ENCODE measurements around the gene ASAP2.

The ASAP2 gene

GRCh38 chr2:9354318-9354717 lies 147.7 kb downstream of the ASAP2 start:
- TF ChIP-seq, protein P1, sequence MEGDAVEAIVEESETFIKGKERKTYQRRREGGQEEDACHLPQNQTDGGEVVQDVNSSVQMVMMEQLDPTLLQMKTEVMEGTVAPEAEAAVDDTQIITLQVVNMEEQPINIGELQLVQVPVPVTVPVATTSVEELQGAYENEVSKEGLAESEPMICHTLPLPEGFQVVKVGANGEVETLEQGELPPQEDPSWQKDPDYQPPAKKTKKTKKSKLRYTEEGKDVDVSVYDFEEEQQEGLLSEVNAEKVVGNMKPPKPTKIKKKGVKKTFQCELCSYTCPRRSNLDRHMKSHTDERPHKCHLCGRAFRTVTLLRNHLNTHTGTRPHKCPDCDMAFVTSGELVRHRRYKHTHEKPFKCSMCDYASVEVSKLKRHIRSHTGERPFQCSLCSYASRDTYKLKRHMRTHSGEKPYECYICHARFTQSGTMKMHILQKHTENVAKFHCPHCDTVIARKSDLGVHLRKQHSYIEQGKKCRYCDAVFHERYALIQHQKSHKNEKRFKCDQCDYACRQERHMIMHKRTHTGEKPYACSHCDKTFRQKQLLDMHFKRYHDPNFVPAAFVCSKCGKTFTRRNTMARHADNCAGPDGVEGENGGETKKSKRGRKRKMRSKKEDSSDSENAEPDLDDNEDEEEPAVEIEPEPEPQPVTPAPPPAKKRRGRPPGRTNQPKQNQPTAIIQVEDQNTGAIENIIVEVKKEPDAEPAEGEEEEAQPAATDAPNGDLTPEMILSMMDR (IDR thresholded peaks at IDR 0.05; ENCODE audit: borderline replicate concordance, insufficient read depth, low read depth, low read length) = no peak
- no peak overlapping the region for H3K4me3 ChIP-seq (ENCODE audit: low read depth, low read length)

DNA sequence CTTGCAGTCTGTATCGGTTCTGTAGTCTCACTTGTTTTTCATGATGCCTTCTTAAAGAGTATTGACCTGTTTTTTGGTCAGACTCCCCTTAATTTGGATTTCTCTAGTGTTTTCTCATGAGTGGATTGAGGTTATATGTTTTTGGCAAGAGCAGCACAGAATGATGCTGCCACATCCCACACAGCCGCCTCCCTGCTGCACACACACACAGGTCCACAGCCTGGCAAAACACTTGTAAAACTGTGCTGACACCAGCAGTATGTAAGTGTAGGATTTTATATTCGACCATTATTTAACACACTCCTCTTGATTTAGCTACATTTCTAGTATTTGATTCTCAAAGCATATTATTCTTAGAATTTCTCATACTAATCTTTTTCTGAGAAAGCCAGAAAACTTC lies 148.7 kb downstream of the ASAP2 start:
- TF ChIP-seq, protein P1 (IDR thresholded peaks at IDR 0.05; ENCODE audit: borderline replicate concordance, insufficient read depth, low read depth, low read length) = no peak
- H3K4me3 ChIP-seq (ENCODE audit: low read depth, low read length) = no peak overlapping the region

- H3K4me3 ChIP-seq (ENCODE audit: low read depth, low read length) = no peak overlapping the region
- TF ChIP-seq, protein P1 (IDR thresholded peaks at IDR 0.05; ENCODE audit: borderline replicate concordance, insufficient read depth, low read depth, low read length) = no peak
Observed at GRCh38 chr2:9355716-9356115, 149.1 kb downstream of the ASAP2 start.

DNA sequence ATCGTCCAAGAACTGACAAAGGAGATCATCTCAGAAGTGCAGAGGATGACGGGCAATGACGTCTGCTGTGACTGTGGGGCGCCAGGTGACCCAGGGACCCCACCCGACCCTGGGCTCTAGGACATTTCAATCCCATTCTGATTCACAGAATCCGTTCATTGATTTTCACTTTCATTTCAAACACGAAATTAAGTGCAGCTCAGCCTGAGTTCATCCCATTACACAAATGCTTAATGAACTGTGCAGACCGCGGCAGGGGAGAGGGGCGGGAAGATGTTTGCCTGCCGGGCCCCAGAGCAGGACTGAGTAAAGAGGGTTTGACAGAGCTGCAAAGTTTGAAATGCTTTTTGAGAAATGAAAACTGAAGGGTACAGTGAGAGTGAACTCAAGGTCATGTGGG lies 149.6 kb downstream of the ASAP2 start:
- TF ChIP-seq, protein P1 (IDR thresholded peaks at IDR 0.05; ENCODE audit: borderline replicate concordance, insufficient read depth, low read depth, low read length) = no peak
- H3K4me3 ChIP-seq (ENCODE audit: low read depth, low read length) = no peak overlapping the region

GRCh38 chr2:9358846-9359245 lies 152.2 kb downstream of the ASAP2 start:
- TF ChIP-seq, protein P1 (IDR thresholded peaks at IDR 0.05; ENCODE audit: borderline replicate concordance, insufficient read depth, low read depth, low read length) = no peak
- H3K4me3 ChIP-seq (ENCODE audit: low read depth, low read length) = no peak overlapping the region

- TF ChIP-seq, protein P1 (IDR thresholded peaks at IDR 0.05; ENCODE audit: borderline replicate concordance, insufficient read depth, low read depth, low read length) = no peak
- no peak overlapping the region for H3K4me3 ChIP-seq (ENCODE audit: low read depth, low read length)
Observed at GRCh38 chr2:9359463-9359862, 152.9 kb downstream of the ASAP2 start.

DNA sequence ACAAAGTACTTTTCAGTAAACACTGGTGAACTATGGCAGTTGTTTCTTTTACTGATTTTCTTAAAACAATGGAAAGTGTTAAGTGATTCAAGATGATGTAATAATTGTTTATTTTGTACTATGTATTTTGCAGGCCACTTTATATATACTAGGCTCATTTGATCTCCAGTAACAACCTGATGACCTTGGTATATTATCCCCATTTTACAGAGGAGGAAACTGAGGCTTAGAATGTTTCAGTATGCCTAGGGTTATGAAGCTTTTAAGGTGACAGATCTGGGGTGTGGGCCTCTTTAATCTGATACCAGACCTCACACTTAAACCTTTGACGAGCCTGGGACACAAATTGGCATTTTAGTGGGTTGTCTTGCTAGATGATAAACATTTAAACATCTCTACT lies 153.5 kb downstream of the ASAP2 start:
- TF ChIP-seq, protein P1 (IDR thresholded peaks at IDR 0.05; ENCODE audit: borderline replicate concordance, insufficient read depth, low read depth, low read length) = no peak
- no peak overlapping the region for H3K4me3 ChIP-seq (ENCODE audit: low read depth, low read length)

Data from GM12875 (cell line).